IMR-90 (cell line): Measurements from ENCODE around the gene MBNL3. TPM values are rescaled to one million over a fixed set of nuclear protein-coding genes. Genes with fewer than 3 reads are reported as not detected.

Experiments used
- ATAC-seq: fragments of 200-7000 bp; cut with Tn5 transposase; 2 replicates; pipeline ENCODE4 v1.9.1; 2020; ENCODE audit warnings: low read depth, mild to moderate bottlenecking, moderate library complexity
- BruUV-seq: library from RNA; stranded (reverse); fragments of 400-500 nt; replicated peaks from 2 replicates; lab custom pipeline; 2021; lab: Mats Ljungman, UMichigan
- CTCF ChIA-PET: fragments of 300-600 bp; formaldehyde crosslinking; extraction: SDS; loops from one replicate; lab custom pipeline; 2021; ENCODE audit warnings: antibody characterized with exemption; lab: Yijun Ruan, JAX
- POLR2A ChIA-PET: fragments of 300-600 bp; sonication (Branson Sonifier 250); formaldehyde crosslinking; loops from one replicate; lab custom pipeline; 2022; ENCODE audit warnings: antibody characterized with exemption; ENCODE audit not compliant: unreplicated experiment; lab: Charles Lee
- DNase-seq: peaks from one replicate; pipeline ENCODE4 v3.0.0; 2013
- H2AFZ ChIP-seq: replicated peaks from 2 replicates; pipeline ENCODE3; 2013; ENCODE audit warnings: low read length, mild to moderate bottlenecking; ENCODE audit not compliant: poor library complexity
- H2AK5ac ChIP-seq: 2 replicates; pipeline ENCODE4 v1.6.1; 2013; ENCODE audit warnings: low read depth, low read length, inconsistent platforms
- H2AK9ac ChIP-seq: replicated peaks from 2 replicates; pipeline ENCODE3; 2013; ENCODE audit warnings: mild to moderate bottlenecking, low read depth, low read length, moderate library complexity; ENCODE audit not compliant: poor library complexity
- H2BK120ac ChIP-seq: 2 replicates; pipeline ENCODE4 v1.6.1; 2013; ENCODE audit warnings: low read depth, low read length, inconsistent platforms
- H2BK15ac ChIP-seq: 3 replicates; pipeline ENCODE4 v1.6.1; 2013; ENCODE audit warnings: low read depth, low read length, inconsistent platforms
- H2BK20ac ChIP-seq: 2 replicates; pipeline ENCODE4 v1.6.1; 2013; ENCODE audit warnings: low read depth, mild to moderate bottlenecking, inconsistent platforms, low read length, moderate library complexity
- H2BK5ac ChIP-seq: 2 replicates; pipeline ENCODE4 v1.6.1; 2013; ENCODE audit warnings: mild to moderate bottlenecking, low read depth, low read length, inconsistent platforms; ENCODE audit not compliant: poor library complexity, severe bottlenecking
- H3K14ac ChIP-seq: replicated peaks from 2 replicates; pipeline ENCODE4 v1.6.1; 2013; ENCODE audit warnings: low read depth, low read length, inconsistent platforms
- H3K18ac ChIP-seq: 2 replicates; pipeline ENCODE4 v1.6.1; 2013; ENCODE audit warnings: low read depth, low read length, control low read depth
- H3K23ac ChIP-seq: 2 replicates; pipeline ENCODE4 v1.6.1; 2013; ENCODE audit warnings: low read depth, low read length, inconsistent platforms
- H3K27ac ChIP-seq: 2 replicates; pipeline ENCODE4 v1.5.1; 2013; ENCODE audit warnings: mild to moderate bottlenecking, control low read depth, low read length; ENCODE audit not compliant: insufficient read depth
- H3K27me3 ChIP-seq: 2 replicates; pipeline ENCODE4 v1.6.1; 2013; ENCODE audit warnings: low read length; ENCODE audit not compliant: control insufficient read depth, insufficient read depth
- H3K36me3 ChIP-seq: 2 replicates; pipeline ENCODE4 v1.6.1; 2013; ENCODE audit warnings: low read length, mixed read lengths; ENCODE audit not compliant: control insufficient read depth, insufficient read depth
- H3K4ac ChIP-seq: 2 replicates; pipeline ENCODE4 v1.6.1; 2013; ENCODE audit warnings: low read depth, low read length, inconsistent platforms
- H3K4me1 ChIP-seq: 2 replicates; pipeline ENCODE4 v1.6.1; 2013; ENCODE audit warnings: low read length, mixed read lengths; ENCODE audit not compliant: control insufficient read depth, insufficient read depth
- H3K4me2 ChIP-seq: 2 replicates; pipeline ENCODE4 v1.6.1; 2013; ENCODE audit warnings: low read depth, mild to moderate bottlenecking, control low read depth, low read length, moderate library complexity
- H3K4me3 ChIP-seq: 2 replicates; pipeline ENCODE4 v1.5.1; 2013; ENCODE audit warnings: low read depth, mild to moderate bottlenecking, control low read depth, low read length, moderate library complexity; ENCODE audit not compliant: insufficient read depth
- H3K56ac ChIP-seq: 2 replicates; pipeline ENCODE4 v1.6.1; 2013; ENCODE audit warnings: low read length, inconsistent platforms; ENCODE audit not compliant: insufficient read depth; ENCODE audit errors: extremely low read depth
- H3K79me1 ChIP-seq, 2 experiments: 2 replicates each; pipeline ENCODE4 v1.6.1; 2013; ENCODE audit warnings: low read length in 2 of 2, inconsistent platforms in 1 of 2, low read depth in 1 of 2
- H3K9ac ChIP-seq: 2 replicates; pipeline ENCODE4 v1.6.1; 2013; ENCODE audit warnings: low read depth, low read length, control low read depth
- H3K9me1 ChIP-seq: 2 replicates; pipeline ENCODE4 v1.6.1; 2013; ENCODE audit warnings: low read length, inconsistent platforms; ENCODE audit not compliant: insufficient read depth
- H3K9me3 ChIP-seq: 2 replicates; pipeline ENCODE4 v1.6.1; 2013; ENCODE audit warnings: low read length; ENCODE audit not compliant: control insufficient read depth, insufficient read depth
- H4K20me1 ChIP-seq: 2 replicates; pipeline ENCODE4 v1.6.1; 2013; ENCODE audit warnings: low read length, inconsistent platforms; ENCODE audit not compliant: insufficient read depth
- H4K5ac ChIP-seq: 2 replicates; pipeline ENCODE4 v1.6.1; 2013; ENCODE audit warnings: mild to moderate bottlenecking, low read depth, low read length, control low read depth
- H4K8ac ChIP-seq, 2 experiments: 2 replicates each; pipeline ENCODE4 v1.6.1; 2013; ENCODE audit warnings: low read depth in 2 of 2, low read length in 2 of 2, control low read depth in 1 of 2, inconsistent platforms in 1 of 2
- H4K91ac ChIP-seq: 2 replicates; pipeline ENCODE4 v1.6.1; 2013; ENCODE audit warnings: low read depth, low read length, inconsistent platforms; ENCODE audit not compliant: insufficient read depth
- BHLHE40 ChIP-seq: fragments of 150-350 bp; IDR thresholded peaks from 2 replicates; pipeline ENCODE4 v1.6.1; 2016; ENCODE audit warnings: mild to moderate bottlenecking, low read depth, low read length
- CEBPB ChIP-seq: IDR thresholded peaks from 2 replicates; pipeline ENCODE4 v1.6.1; 2012; ENCODE audit warnings: low read depth, low read length, improper control_type of control experiment
- CTCF ChIP-seq: conservative IDR thresholded peaks from 2 replicates; pipeline ENCODE4 v1.5.1; 2012; ENCODE audit warnings: mild to moderate bottlenecking, low read depth, low read length, improper control_type of control experiment
- ELK1 ChIP-seq: fragments of 150-350 bp; IDR thresholded peaks from 2 replicates; pipeline ENCODE4 v1.6.1; 2016; ENCODE audit warnings: low read depth, mild to moderate bottlenecking, low read length, moderate library complexity, borderline replicate concordance
- MAFK ChIP-seq: IDR thresholded peaks from 2 replicates; pipeline ENCODE4 v1.6.1; 2012; ENCODE audit warnings: low read depth, low read length, improper control_type of control experiment
- MXI1 ChIP-seq: IDR thresholded peaks from 2 replicates; pipeline ENCODE4 v1.6.1; 2012; ENCODE audit warnings: low read depth, mild to moderate bottlenecking, low read length, moderate library complexity, borderline replicate concordance
- POLR2A ChIP-seq: IDR thresholded peaks from 2 replicates; pipeline ENCODE4 v1.6.1; 2012; ENCODE audit warnings: mild to moderate bottlenecking, low read depth, low read length
- RAD21 ChIP-seq: IDR thresholded peaks from 2 replicates; pipeline ENCODE4 v1.6.1; 2012; ENCODE audit warnings: low read length, improper control_type of control experiment
- RCOR1 ChIP-seq: IDR thresholded peaks from 2 replicates; pipeline ENCODE4 v1.6.1; 2012; ENCODE audit warnings: mild to moderate bottlenecking, low read length, improper control_type of control experiment; ENCODE audit not compliant: insufficient replicate concordance
- RFX5 ChIP-seq: IDR thresholded peaks from 2 replicates; pipeline ENCODE4 v1.8.0; 2012; ENCODE audit warnings: low read depth, mild to moderate bottlenecking, low read length, moderate library complexity
- SMC3 ChIP-seq: fragments of 150-350 bp; IDR thresholded peaks from 2 replicates; pipeline ENCODE4 v1.6.1; 2016; ENCODE audit warnings: low read depth, mild to moderate bottlenecking, antibody characterized with exemption, low read length, moderate library complexity
- USF2 ChIP-seq: fragments of 150-350 bp; IDR thresholded peaks from 2 replicates; pipeline ENCODE4 v1.6.1; 2017; ENCODE audit warnings: mild to moderate bottlenecking, antibody characterized with exemption, low read length, low read depth
- whole genome bisulfite sequencing, 2 experiments: methylation state at CpG; one replicate each; pipeline versions ENCODE4 v1.1.5 to v1.1.7; 2013; ENCODE audit warnings: missing lambda C conversion rate in 2 of 2; ENCODE audit not compliant: insufficient read length in 1 of 2; ENCODE audit errors: extremely low coverage in 2 of 2; 5-methylcytosine and 5-hydroxymethylcytosine counted together
- dilution Hi-C: fragments of 300-500 bp; cut with HindIII; formaldehyde crosslinking; loops from one replicate; pipeline ENCODE4 v1.14.3; 2018; ENCODE audit warnings: low sequenced_read_pairs; ENCODE audit not compliant: unreplicated experiment
- in situ Hi-C: fragments of 300-500 bp; cut with MboI; formaldehyde crosslinking; loops from 3 replicates; pipeline ENCODE4 v1.14.3; 2019; ENCODE audit warnings: low sequenced_read_pairs, inconsistent platforms, mixed read lengths
- intact Hi-C: fragments of 100-400 bp; cut with micrococcal nuclease; formaldehyde crosslinking; loops from 2 replicates; pipeline ENCODE4 v1.10.0; 2022
- polyA plus RNA-seq, 3 experiments: library from polyadenylated mRNA; depleted of rRNA; stranded (reverse); fragments of >200 nt; gene quantifications; 2 replicates each; pipeline ENCODE4 v1.2.3, GENCODE V29; 2012; ENCODE audit warnings: low replicate concordance in 1 of 3
- total RNA-seq: library from RNA; depleted of rRNA; stranded (reverse); fragments of >200 nt; gene quantifications from 2 replicates; pipeline ENCODE4 v1.2.3, GENCODE V29; 2012

MBNL3 gene
- total and polyA plus RNA-seq, 2 of the 4 experiments (the other 2 are of a cell fraction), result 0.32 to 1.1 TPM

- in situ Hi-C loops, result no loop called here
- peaks cover 4% of the 10 kb centered on the region for H3K27me3 ChIP-seq
- DNase-seq (no peak), ATAC-seq (no peak)
- no peak overlapping the region for H2AK5ac ChIP-seq
- H3K4me1 ChIP-seq, result no peaks in the 10 kb centered on the region
- no peak overlapping the region for H3K4me3 ChIP-seq
- no peak overlapping the region for H3K4me2 ChIP-seq
- peaks cover 4% of the 10 kb centered on the region; the same call in 1 of the 2 replicates for H3K9me1 ChIP-seq
- H4K8ac ChIP-seq, result no peak overlapping the region
- H3K18ac ChIP-seq, result no peak overlapping the region
- H4K20me1 ChIP-seq, result no peaks in the 10 kb centered on the region
- no peaks in the 10 kb centered on the region for H3K9me3 ChIP-seq
- ChIA-PET CTCF (no interaction called here), POLR2A (no interaction called here)
- no peaks in the 10 kb centered on the region for H3K36me3 ChIP-seq
- H3K56ac ChIP-seq, result no peak overlapping the region
- intact Hi-C loops, result no loop called here
- H4K91ac ChIP-seq, result no peak overlapping the region
- H3K14ac ChIP-seq, result no peak overlapping the region
- BruUV-seq, result no TSS peak
- WGBS, 2 experiments, result no CpG with 5 or more reads among the region's 2 CpGs
- no peak overlapping the region for H2AFZ ChIP-seq
- no peak overlapping the region for H2BK15ac ChIP-seq
- no peak overlapping the region for H3K9ac ChIP-seq
- H4K5ac ChIP-seq, result no peak overlapping the region
- dilution Hi-C loops, result no loop called here
- H2BK5ac ChIP-seq, result no peak overlapping the region
- no peaks in the 10 kb centered on the region for H3K79me1 ChIP-seq
- no peak for TF ChIP-seq MXI1
- no peak for TF ChIP-seq RFX5
- no peak for TF ChIP-seq USF2
- no peak for TF ChIP-seq RCOR1
- TF ChIP-seq MAFK, result no peak
- no peak for TF ChIP-seq RAD21
- no peak for TF ChIP-seq ELK1
- TF ChIP-seq CEBPB, result no peak
- TF ChIP-seq SMC3, result no peak
- no peak for TF ChIP-seq CTCF
- no peak for TF ChIP-seq BHLHE40
- no peak for TF ChIP-seq POLR2A
- no peak overlapping the region for H2AK9ac ChIP-seq
- H2BK120ac ChIP-seq, result no peak overlapping the region
- H3K4ac ChIP-seq, result no peak overlapping the region
- H2BK20ac ChIP-seq, result no peak overlapping the region
- no peak overlapping the region for H3K23ac ChIP-seq
- H3K27ac ChIP-seq, result no peak overlapping the region
These were observed 5.3 kb downstream of the MBNL3 start for GRCh38 chrX:132483488-132483887.
